ENCODE data around the gene MYO5B.

Gene MYO5B

GRCh38 chr18:49920731-49921130, 274.2 kb downstream of the MYO5B start:
- no peak for TF ChIP-seq CTCF (IDR thresholded peaks at IDR 0.05; ENCODE audit: insufficient read depth, low read depth, low read length, missing control alignments)
- no peak for DNase-seq (ENCODE audit: low read depth)
- H3K4me3 ChIP-seq (ENCODE audit: low read depth, low read length) = no peak overlapping the region

GRCh38 chr18:49917742-49918141, 277.2 kb downstream of the MYO5B start:
- H3K4me3 ChIP-seq (ENCODE audit: low read depth, low read length) = no peak overlapping the region
- no peak for DNase-seq (ENCODE audit: low read depth)
- no peak for TF ChIP-seq CTCF (IDR thresholded peaks at IDR 0.05; ENCODE audit: insufficient read depth, low read depth, low read length, missing control alignments)

GRCh38 chr18:49915352-49915751, 279.6 kb downstream of the MYO5B start:
- no peak for DNase-seq (ENCODE audit: low read depth)
- H3K4me3 ChIP-seq (ENCODE audit: low read depth, low read length) = no peak overlapping the region
- TF ChIP-seq CTCF (IDR thresholded peaks at IDR 0.05; ENCODE audit: insufficient read depth, low read depth, low read length, missing control alignments) = no peak

GRCh38 chr18:49913221-49913620, 281.7 kb downstream of the MYO5B start:
- no peak for TF ChIP-seq CTCF (IDR thresholded peaks at IDR 0.05; ENCODE audit: insufficient read depth, low read depth, low read length, missing control alignments)
- H3K4me3 ChIP-seq (ENCODE audit: low read depth, low read length) = no peak overlapping the region
- no peak for DNase-seq (ENCODE audit: low read depth)

- no peak overlapping the region for H3K4me3 ChIP-seq (ENCODE audit: low read depth, low read length)
- no peak for TF ChIP-seq CTCF (IDR thresholded peaks at IDR 0.05; ENCODE audit: insufficient read depth, low read depth, low read length, missing control alignments)
- no peak for DNase-seq (ENCODE audit: low read depth)
Observed at GRCh38 chr18:49911427-49911826, 283.5 kb downstream of the MYO5B start.

GRCh38 chr18:49910986-49911385, 284.0 kb downstream of the MYO5B start:
- no peak overlapping the region for H3K4me3 ChIP-seq (ENCODE audit: low read depth, low read length)
- DNase-seq (ENCODE audit: low read depth) = no peak
- TF ChIP-seq CTCF (IDR thresholded peaks at IDR 0.05; ENCODE audit: insufficient read depth, low read depth, low read length, missing control alignments) = no peak

GRCh38 chr18:49910019-49910418, 284.9 kb downstream of the MYO5B start:
- TF ChIP-seq CTCF (IDR thresholded peaks at IDR 0.05; ENCODE audit: insufficient read depth, low read depth, low read length, missing control alignments) = no peak
- no peak for DNase-seq (ENCODE audit: low read depth)
- H3K4me3 ChIP-seq (ENCODE audit: low read depth, low read length) = no peak overlapping the region
